ENCODE data around the gene SMCO2.

DNA sequence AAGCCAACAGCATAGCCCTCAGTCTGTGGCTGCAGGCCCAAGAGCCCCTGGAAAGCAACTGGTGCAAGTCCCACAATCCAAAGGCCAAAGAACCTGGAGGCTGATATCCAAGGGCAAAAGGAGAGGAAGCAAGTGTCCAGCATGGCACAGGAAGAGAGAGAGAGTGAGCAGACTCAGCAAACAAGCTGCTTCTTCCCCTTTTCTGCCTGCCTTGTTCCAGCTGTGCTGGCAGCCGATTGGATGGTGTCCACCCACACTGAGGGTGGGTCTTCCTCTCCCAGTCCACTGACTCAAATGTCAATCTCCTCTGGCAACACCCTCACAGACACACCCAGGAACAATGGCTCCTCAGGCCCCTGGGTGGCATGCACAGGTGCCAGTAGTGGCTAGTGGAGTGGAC lies 33.5 kb downstream of the SMCO2 start:
- TF ChIP-seq POLR2A (IDR thresholded peaks at IDR 0.05; ENCODE audit: low read depth, low read length) (no peak), POLR2AphosphoS5 (IDR thresholded peaks at IDR 0.05; ENCODE audit: low read depth, low read length) (no peak)

Measured in GM12891 (cell line).